Astrocyte (in vitro differentiated cells and primary cell): ENCODE results near the gene VWF. TPM values are rescaled to one million over a fixed set of nuclear protein-coding genes. Genes with fewer than 3 reads are reported as not detected.

Experiments used
- DNase-seq: peaks from one replicate; pipeline ENCODE4 v3.0.0-alpha.2; 2010; ENCODE audit warnings: low read depth
- FAIRE-seq: peaks from 2 replicates; lab custom pipeline; 2011; peaks lifted over from hg19 to GRCh38; lab: Jason Lieb, UNC
- H2AFZ ChIP-seq: 2 replicates; pipeline ENCODE4 v1.6.0; 2012; ENCODE audit warnings: low read depth, low read length, inconsistent platforms
- H3K27ac ChIP-seq: 2 replicates; pipeline ENCODE4 v1.5.1; 2011; ENCODE audit warnings: low read depth, low read length, inconsistent platforms
- H3K27me3 ChIP-seq: 2 replicates; pipeline ENCODE4 v1.6.0; 2011; ENCODE audit warnings: low read length, inconsistent platforms; ENCODE audit not compliant: insufficient read depth
- H3K36me3 ChIP-seq: 2 replicates; pipeline ENCODE4 v1.5.1; 2011; ENCODE audit warnings: low read length, inconsistent platforms; ENCODE audit not compliant: insufficient read depth
- H3K4me1 ChIP-seq: 2 replicates; pipeline ENCODE4 v1.5.1; 2011; ENCODE audit warnings: low read length, inconsistent platforms; ENCODE audit not compliant: insufficient read depth
- H3K4me2 ChIP-seq: 2 replicates; pipeline ENCODE4 v1.6.0; 2012; ENCODE audit warnings: low read length, inconsistent platforms
- H3K4me3 ChIP-seq: 2 replicates; pipeline ENCODE4 v1.5.1; 2011; ENCODE audit warnings: low read depth, mild to moderate bottlenecking, low read length, inconsistent platforms; ENCODE audit not compliant: insufficient read depth
- H3K79me2 ChIP-seq: 2 replicates; pipeline ENCODE4 v1.6.0; 2012; ENCODE audit warnings: mild to moderate bottlenecking, low read length, inconsistent platforms; ENCODE audit not compliant: insufficient read depth
- H3K9ac ChIP-seq: 2 replicates; pipeline ENCODE4 v1.6.0; 2012; ENCODE audit warnings: mild to moderate bottlenecking, low read length, inconsistent platforms
- H3K9me3 ChIP-seq: 2 replicates; pipeline ENCODE4 v1.5.1; 2012; ENCODE audit warnings: low read depth, mild to moderate bottlenecking, low read length, inconsistent platforms; ENCODE audit not compliant: insufficient read depth
- H4K20me1 ChIP-seq: 2 replicates; pipeline ENCODE4 v1.6.0; 2012; ENCODE audit warnings: low read length, inconsistent platforms; ENCODE audit not compliant: insufficient read depth
- H3K27ac Mint-ChIP-seq: one replicate; pipeline ENCODE4 v1.8.0; 2021; ENCODE audit warnings: mild to moderate bottlenecking, mixed read lengths; ENCODE audit not compliant: unreplicated experiment
- H3K27me3 Mint-ChIP-seq: one replicate; pipeline ENCODE4 v1.8.0; 2021; ENCODE audit warnings: low read depth, mixed read lengths; ENCODE audit not compliant: unreplicated experiment
- H3K36me3 Mint-ChIP-seq: one replicate; pipeline ENCODE4 v1.8.0; 2021; ENCODE audit warnings: low read depth, mixed read lengths; ENCODE audit not compliant: unreplicated experiment
- H3K4me1 Mint-ChIP-seq: one replicate; pipeline ENCODE4 v1.8.0; 2021; ENCODE audit warnings: low read depth, mixed read lengths; ENCODE audit not compliant: unreplicated experiment
- H3K4me3 Mint-ChIP-seq: one replicate; pipeline ENCODE4 v1.8.0; 2021; ENCODE audit warnings: mild to moderate bottlenecking, moderate library complexity, mixed read lengths; ENCODE audit not compliant: unreplicated experiment
- H3K9me3 Mint-ChIP-seq: one replicate; pipeline ENCODE4 v1.8.0; 2021; ENCODE audit warnings: mild to moderate bottlenecking, mixed read lengths; ENCODE audit not compliant: unreplicated experiment
- CTCF ChIP-seq: IDR thresholded peaks from 2 replicates; pipeline ENCODE4 v1.5.1; 2011; ENCODE audit warnings: low read depth, mild to moderate bottlenecking, inconsistent platforms, low read length, moderate library complexity; ENCODE audit not compliant: insufficient read depth
- EZH2 ChIP-seq: IDR thresholded peaks from 2 replicates; pipeline ENCODE4 v1.6.1; 2012; ENCODE audit warnings: mild to moderate bottlenecking, low read length, inconsistent platforms; ENCODE audit not compliant: insufficient read depth
- total RNA-seq: library from RNA; stranded (reverse); gene quantifications from 2 replicates; pipeline ENCODE4 v1.2.1, GENCODE V29; 2021

VWF gene
- total RNA-seq, 1 donor from 2014 or later, result 0.23 TPM

GRCh38 chr12:6099316-6099715, 25.2 kb downstream of the VWF start:
- H3K4me1 ChIP-seq, result peaks cover 13% of the 10 kb centered on the region
- Mint-ChIP-seq H3K4me3 (no peak overlapping the region), H3K9me3 (no peaks in the 10 kb centered on the region), H3K4me1 (peaks cover 14% of the 10 kb centered on the region), H3K27ac (no peak overlapping the region), H3K27me3 (no peaks in the 10 kb centered on the region), H3K36me3 (no peaks in the 10 kb centered on the region)
- DNase-seq (no peak), FAIRE-seq (no peak)
- H3K27me3 ChIP-seq, result no peaks in the 10 kb centered on the region
- H3K4me3 ChIP-seq, result no peak overlapping the region
- H4K20me1 ChIP-seq, result no peaks in the 10 kb centered on the region
- H3K36me3 ChIP-seq, result no peaks in the 10 kb centered on the region
- H3K9me3 ChIP-seq, result no peaks in the 10 kb centered on the region
- no peak overlapping the region for H3K27ac ChIP-seq
- no peak for TF ChIP-seq CTCF
- no peak for TF ChIP-seq EZH2
- H3K4me2 ChIP-seq, result no peak overlapping the region
- H3K9ac ChIP-seq, result no peak overlapping the region
- no peaks in the 10 kb centered on the region for H3K79me2 ChIP-seq
- H2AFZ ChIP-seq, result no peak overlapping the region

- H3K4me2 ChIP-seq, result peak overlapping the region; percentile 12
- no peak overlapping the region for H3K27ac ChIP-seq
- no peaks in the 10 kb centered on the region for H3K27me3 ChIP-seq
- H3K4me3 ChIP-seq, result no peak overlapping the region
- H3K4me1 ChIP-seq, result peaks cover 31% of the 10 kb centered on the region
- H3K36me3 Mint-ChIP-seq, result no peaks in the 10 kb centered on the region
- FAIRE-seq, result no peak
- H3K9me3 Mint-ChIP-seq, result no peaks in the 10 kb centered on the region
- H3K4me1 Mint-ChIP-seq, result peaks cover 23% of the 10 kb centered on the region
- H3K36me3 ChIP-seq, result no peaks in the 10 kb centered on the region
- no peaks in the 10 kb centered on the region for H3K79me2 ChIP-seq
- no peaks in the 10 kb centered on the region for H3K9me3 ChIP-seq
- H3K27ac Mint-ChIP-seq, result peak overlapping the region; percentile 55
- H3K4me3 Mint-ChIP-seq, result no peak overlapping the region
- H3K9ac ChIP-seq, result no peak overlapping the region
- peak; percentile 70 for DNase-seq
- H4K20me1 ChIP-seq, result no peaks in the 10 kb centered on the region
- H3K27me3 Mint-ChIP-seq, result no peaks in the 10 kb centered on the region
- TF ChIP-seq CTCF (no peak), EZH2 (no peak)
- H2AFZ ChIP-seq, result no peak overlapping the region
These were observed 27.1 kb downstream of the VWF start for GRCh38 chr12:6097411-6097810.

- Histone ChIP-seq H3K4me2 (no peak overlapping the region), H3K27ac (no peak overlapping the region), H3K9ac (no peak overlapping the region), H3K4me3 (no peak overlapping the region), H4K20me1 (no peaks in the 10 kb centered on the region), H3K4me1 (peaks cover 31% of the 10 kb centered on the region), H3K79me2 (no peaks in the 10 kb centered on the region), H2AFZ (no peak overlapping the region), H3K36me3 (no peaks in the 10 kb centered on the region), H3K27me3 (no peaks in the 10 kb centered on the region), H3K9me3 (no peaks in the 10 kb centered on the region)
- no peak overlapping the region for H3K27ac Mint-ChIP-seq
- H3K9me3 Mint-ChIP-seq, result no peaks in the 10 kb centered on the region
- H3K4me3 Mint-ChIP-seq, result no peak overlapping the region
- DNase-seq (no peak), FAIRE-seq (no peak)
- H3K4me1 Mint-ChIP-seq, result peaks cover 23% of the 10 kb centered on the region
- H3K36me3 Mint-ChIP-seq, result no peaks in the 10 kb centered on the region
- no peaks in the 10 kb centered on the region for H3K27me3 Mint-ChIP-seq
- TF ChIP-seq EZH2 (no peak), CTCF (no peak)
These were observed 27.9 kb downstream of the VWF start for GRCh38 chr12:6096527-6096926.
